Ishikawa (cell line): ENCODE measurements around the gene METTL1.

ENCODE experiments used
- CEBPB ChIP-seq: IDR thresholded peaks from 2 replicates; pipeline ENCODE4 v1.6.1; 2012
- CREB1 ChIP-seq: IDR thresholded peaks from 2 replicates; pipeline ENCODE4 v1.6.1; 2012; ENCODE audit warnings: low read depth
- REST ChIP-seq: IDR thresholded peaks from 2 replicates; pipeline ENCODE4 v1.6.1; 2012; ENCODE audit warnings: low read depth, mild to moderate bottlenecking
- TCF12 ChIP-seq: IDR thresholded peaks from 2 replicates; pipeline ENCODE4 v1.6.1; 2012; ENCODE audit warnings: low read depth
- YY1 ChIP-seq: IDR thresholded peaks from 2 replicates; pipeline ENCODE4 v1.6.1; 2012; ENCODE audit warnings: low read depth
- TF ChIP-seq, protein P1 (sequence below): IDR thresholded peaks from 2 replicates; pipeline ENCODE4 v1.6.1; 2012

GRCh38 chr12:57740656-57741412 lies 31.1 kb downstream of the METTL1 start:
- TF ChIP-seq REST = no peak
- no peak for TF ChIP-seq TCF12
- no peak for TF ChIP-seq CREB1
- TF ChIP-seq, protein P1, sequence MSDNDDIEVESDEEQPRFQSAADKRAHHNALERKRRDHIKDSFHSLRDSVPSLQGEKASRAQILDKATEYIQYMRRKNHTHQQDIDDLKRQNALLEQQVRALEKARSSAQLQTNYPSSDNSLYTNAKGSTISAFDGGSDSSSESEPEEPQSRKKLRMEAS = no peak
- TF ChIP-seq YY1 = no peak
- no peak for TF ChIP-seq CEBPB
